Measurements from ENCODE around the gene BSCL2.

- TF ChIP-seq POLR2AphosphoS5 (IDR thresholded peaks at IDR 0.05; ENCODE audit: low read depth, low read length) (peak; percentile 87), POLR2A (IDR thresholded peaks at IDR 0.05; ENCODE audit: low read depth, low read length) (peak; percentile 82), SPI1 (IDR thresholded peaks at IDR 0.05; ENCODE audit: low read depth, low read length) (peak; percentile 36; the same call in 1 of the 2 replicates)
These were observed 2.2 kb upstream of the BSCL2 start for GRCh38 chr11:62709247-62710000.
